CD8-positive, alpha-beta memory T cell (primary cell): ENCODE measurements around the gene ARRDC5. TPM values are rescaled to one million over a fixed set of nuclear protein-coding genes. Genes with fewer than 3 reads are reported as not detected.
"Not testable (repeated sequence)": the region's sequence is repeated elsewhere in the genome, so short reads cannot be mapped to it uniquely, and the experiment has no call there.

Source experiments
- CTCF ChIA-PET: fragments of 350-600 bp; sonication (Branson Sonifier 250); formaldehyde crosslinking; loops from one replicate; lab custom pipeline; 2021; ENCODE audit warnings: antibody characterized with exemption; lab: Charles Lee
- POLR2A ChIA-PET: fragments of 350-600 bp; sonication (Branson Sonifier 250); formaldehyde crosslinking; loops from one replicate; lab custom pipeline; 2021; ENCODE audit warnings: antibody characterized with exemption; lab: Charles Lee
- DNase-seq, 5 donors: peaks; one replicate each; pipeline versions ENCODE4 v3.0.0 to v3.0.0-alpha.2; 2020 to 2022; ENCODE audit warnings: mixed read lengths in 1 of 5
- H3K27ac ChIP-seq: one replicate; pipeline ENCODE4 v1.7.0; 2013; ENCODE audit warnings: low read depth, mild to moderate bottlenecking, low read length, moderate library complexity
- H3K27me3 ChIP-seq: 2 replicates; pipeline ENCODE4 v1.7.0; 2013; ENCODE audit warnings: low read length, mild to moderate bottlenecking; ENCODE audit not compliant: insufficient read depth, poor library complexity, severe bottlenecking
- H3K36me3 ChIP-seq: 2 replicates; pipeline ENCODE4 v1.7.0; 2013; ENCODE audit warnings: mild to moderate bottlenecking, low read length, moderate library complexity; ENCODE audit not compliant: insufficient read depth
- H3K4me1 ChIP-seq: 2 replicates; pipeline ENCODE4 v1.7.0; 2013; ENCODE audit warnings: mild to moderate bottlenecking, low read length, moderate library complexity; ENCODE audit not compliant: insufficient read depth
- H3K4me3 ChIP-seq: 2 replicates; pipeline ENCODE4 v1.7.0; 2013; ENCODE audit warnings: mild to moderate bottlenecking, low read length
- H3K9me3 ChIP-seq: 2 replicates; pipeline ENCODE4 v1.7.0; 2013; ENCODE audit warnings: mild to moderate bottlenecking, low read length
- H3K27ac Mint-ChIP-seq, 8 donors: one replicate each; pipeline ENCODE4 v1.8.0; 2020 to 2021; ENCODE audit warnings: mixed read lengths in 8 of 8, mild to moderate bottlenecking in 6 of 8, inconsistent platforms in 3 of 8, moderate library complexity in 3 of 8
- H3K27me3 Mint-ChIP-seq, 2 donors: one replicate each; pipeline ENCODE4 v1.8.0; 2020 to 2021; ENCODE audit warnings: mixed read lengths in 2 of 2, mild to moderate bottlenecking in 1 of 2, moderate library complexity in 1 of 2
- H3K36me3 Mint-ChIP-seq, 3 donors: one replicate each; pipeline ENCODE4 v1.8.0; 2020 to 2021; ENCODE audit warnings: mixed read lengths in 3 of 3, inconsistent platforms in 1 of 3, mild to moderate bottlenecking in 1 of 3
- H3K4me1 Mint-ChIP-seq, 3 donors: one replicate each; pipeline ENCODE4 v1.8.0; 2020 to 2021; ENCODE audit warnings: mixed read lengths in 3 of 3, inconsistent platforms in 1 of 3, mild to moderate bottlenecking in 1 of 3
- H3K4me3 Mint-ChIP-seq, 7 donors: one replicate each; pipeline ENCODE4 v1.8.0; 2020 to 2021; ENCODE audit warnings: mixed read lengths in 7 of 7, mild to moderate bottlenecking in 6 of 7, moderate library complexity in 4 of 7, inconsistent platforms in 2 of 7
- H3K9me3 Mint-ChIP-seq, 5 donors: one replicate each; pipeline ENCODE4 v1.8.0; 2020 to 2022; ENCODE audit warnings: mixed read lengths in 5 of 5, mild to moderate bottlenecking in 3 of 5, moderate library complexity in 2 of 5, inconsistent platforms in 1 of 5
- polyA plus RNA-seq: library from polyadenylated mRNA; unstranded; fragments of 300-500 nt; fragmentation: Illumina TruSeq; gene quantifications from one replicate; pipeline ENCODE4 v1.2.3, GENCODE V29; 2021
- total RNA-seq, 2 experiments: library from RNA; stranded (reverse); gene quantifications; one replicate each; pipeline ENCODE4 v1.2.3, GENCODE V29; 2021

ARRDC5 gene
- total RNA-seq (1 to 10 TPM; 1.8 to 2.2 TPM), polyA plus RNA-seq (5.5 TPM)

GRCh38 chr19:4902796-4903195, at the start of gene ARRDC5:
Gene ARRDC5 (minus strand): TSS chr19:4902896. CDS start chr19:4902825, 71 bp downstream.
- no peaks in the 10 kb centered on the region for H3K9me3 ChIP-seq
- H3K36me3 ChIP-seq: no peaks in the 10 kb centered on the region
- H3K27me3 Mint-ChIP-seq: no peaks in the 10 kb centered on the region
- peaks cover under 1% of the 10 kb centered on the region for H3K4me1 ChIP-seq
- no peak within 1 kb of the TSS for H3K27ac ChIP-seq
- H3K27me3 ChIP-seq: no peaks in the 10 kb centered on the region
- peak within 1 kb of the TSS in 4 of 8 donors; percentile 23 to 61 (median 51) for H3K27ac Mint-ChIP-seq
- peaks cover 9 to 35% (median 9%) of the 10 kb centered on the region in 3 donors for H3K4me1 Mint-ChIP-seq
- CTCF ChIA-PET: interaction anchor here (1.2 kb wide), 1 partner anchor 9 kb away, joined by 3 read pairs; no protein-coding TSS in a partner anchor
- no peak within 1 kb of the TSS for H3K4me3 Mint-ChIP-seq
- H3K9me3 Mint-ChIP-seq: no peaks in the 10 kb centered on the region
- DNase-seq: no peak
- no peak within 1 kb of the TSS for H3K4me3 ChIP-seq
- H3K36me3 Mint-ChIP-seq: peaks cover 0 to 30% (median 4%) of the 10 kb centered on the region in 3 donors
- POLR2A ChIA-PET: interaction anchor here (0.6 kb wide), 1 partner anchor 182 kb away, joined by 4 read pairs; no protein-coding TSS in a partner anchor

GRCh38 chr19:4951656-4952055, 49.0 kb upstream of the ARRDC5 start:
- CTCF ChIA-PET: interaction anchor here (1.1 kb wide), 1 partner anchor 14 kb away, joined by 3 read pairs; no protein-coding TSS in a partner anchor
- Histone ChIP-seq H3K9me3 (no peaks in the 10 kb centered on the region), H3K36me3 (no peaks in the 10 kb centered on the region), H3K4me1 (no peaks in the 10 kb centered on the region), H3K4me3 (no peak overlapping the region), H3K27me3 (no peaks in the 10 kb centered on the region), H3K27ac (no peak overlapping the region)
- H3K9me3 Mint-ChIP-seq: no peaks in the 10 kb centered on the region
- H3K27me3 Mint-ChIP-seq: no peaks in the 10 kb centered on the region
- H3K36me3 Mint-ChIP-seq: no peaks in the 10 kb centered on the region
- DNase-seq: no peak
- no peak overlapping the region for H3K4me3 Mint-ChIP-seq
- POLR2A ChIA-PET: interaction anchor here (0.6 kb wide), 1 partner anchor 35 kb away, joined by 3 read pairs; no protein-coding TSS in a partner anchor
- no peaks in the 10 kb centered on the region for H3K4me1 Mint-ChIP-seq
- peak overlapping the region in 1 of 8 donors; percentile 50 for H3K27ac Mint-ChIP-seq

DNA sequence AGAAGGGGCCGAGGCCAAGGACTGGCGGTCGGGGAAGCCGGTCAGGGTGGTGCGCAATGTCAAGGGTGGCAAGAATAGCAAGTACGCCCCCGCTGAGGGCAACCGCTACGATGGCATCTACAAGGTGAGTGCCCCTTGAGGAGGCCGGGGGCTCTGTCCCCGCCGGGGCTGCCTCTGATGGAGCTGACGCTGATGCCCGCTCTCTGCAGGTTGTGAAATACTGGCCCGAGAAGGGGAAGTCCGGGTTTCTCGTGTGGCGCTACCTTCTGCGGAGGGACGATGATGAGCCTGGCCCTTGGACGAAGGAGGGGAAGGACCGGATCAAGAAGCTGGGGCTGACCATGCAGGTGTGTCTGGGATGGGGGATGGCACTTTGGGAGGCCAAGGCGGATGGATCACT, 48.0 kb upstream of the ARRDC5 start:
- H3K27me3 ChIP-seq, POLR2A ChIA-PET, H3K4me3 ChIP-seq, H3K9me3 ChIP-seq, H3K27me3 Mint-ChIP-seq, H3K36me3 ChIP-seq, H3K9me3 Mint-ChIP-seq, H3K27ac Mint-ChIP-seq, H3K4me3 Mint-ChIP-seq, H3K36me3 Mint-ChIP-seq, DNase-seq, H3K27ac ChIP-seq, H3K4me1 Mint-ChIP-seq, H3K4me1 ChIP-seq: not testable (repeated sequence)
- CTCF ChIA-PET: interaction anchor here (1.1 kb wide), 1 partner anchor 13 kb away, joined by 3 read pairs; no protein-coding TSS in a partner anchor

DNA sequence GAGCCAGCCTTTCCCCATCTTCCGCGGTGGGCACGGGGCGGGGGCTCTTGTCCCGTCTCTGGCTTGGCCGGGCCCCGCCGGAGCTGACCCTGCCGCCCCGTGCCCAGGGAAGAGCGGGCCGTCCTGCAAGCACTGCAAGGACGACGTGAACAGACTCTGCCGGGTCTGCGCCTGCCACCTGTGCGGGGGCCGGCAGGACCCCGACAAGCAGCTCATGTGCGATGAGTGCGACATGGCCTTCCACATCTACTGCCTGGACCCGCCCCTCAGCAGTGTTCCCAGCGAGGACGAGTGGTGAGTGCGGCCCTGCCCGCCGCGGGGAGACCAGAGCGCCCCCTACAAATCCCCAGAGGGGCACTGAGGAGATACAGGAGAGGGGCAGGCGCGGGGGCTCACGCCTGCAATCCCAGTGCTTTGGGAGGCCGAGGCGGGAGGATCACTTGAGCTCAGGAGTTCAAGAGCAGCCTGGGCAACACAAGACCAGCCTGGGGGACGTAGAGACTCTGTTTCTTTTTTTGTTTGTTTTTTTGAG, 39.0 kb upstream of the ARRDC5 start:
- H3K4me1 ChIP-seq, H3K36me3 Mint-ChIP-seq, H3K4me3 ChIP-seq, H3K27ac ChIP-seq, H3K36me3 ChIP-seq, H3K4me3 Mint-ChIP-seq, H3K9me3 Mint-ChIP-seq, POLR2A ChIA-PET, H3K4me1 Mint-ChIP-seq, CTCF ChIA-PET, H3K27ac Mint-ChIP-seq, H3K27me3 ChIP-seq, DNase-seq, H3K9me3 ChIP-seq, H3K27me3 Mint-ChIP-seq: not testable (repeated sequence)

- H3K27me3 ChIP-seq: no peaks in the 10 kb centered on the region
- no peak overlapping the region for H3K4me3 Mint-ChIP-seq
- no peaks in the 10 kb centered on the region for H3K9me3 ChIP-seq
- no peaks in the 10 kb centered on the region for H3K36me3 ChIP-seq
- H3K4me1 ChIP-seq: no peaks in the 10 kb centered on the region
- CTCF ChIA-PET: interaction anchor here (1.3 kb wide), 1 partner anchor 28 kb away, joined by 3 read pairs; no protein-coding TSS in a partner anchor
- no peak overlapping the region for H3K27ac ChIP-seq
- no peak overlapping the region for H3K4me3 ChIP-seq
- H3K27ac Mint-ChIP-seq: no peak overlapping the region
- H3K4me1 Mint-ChIP-seq: no peaks in the 10 kb centered on the region
- POLR2A ChIA-PET: no interaction called here
- H3K27me3 Mint-ChIP-seq: no peaks in the 10 kb centered on the region
- no peaks in the 10 kb centered on the region for H3K9me3 Mint-ChIP-seq
- DNase-seq: no peak
- H3K36me3 Mint-ChIP-seq: no peaks in the 10 kb centered on the region
These were observed 36.8 kb upstream of the ARRDC5 start for GRCh38 chr19:4939466-4939865.

DNA sequence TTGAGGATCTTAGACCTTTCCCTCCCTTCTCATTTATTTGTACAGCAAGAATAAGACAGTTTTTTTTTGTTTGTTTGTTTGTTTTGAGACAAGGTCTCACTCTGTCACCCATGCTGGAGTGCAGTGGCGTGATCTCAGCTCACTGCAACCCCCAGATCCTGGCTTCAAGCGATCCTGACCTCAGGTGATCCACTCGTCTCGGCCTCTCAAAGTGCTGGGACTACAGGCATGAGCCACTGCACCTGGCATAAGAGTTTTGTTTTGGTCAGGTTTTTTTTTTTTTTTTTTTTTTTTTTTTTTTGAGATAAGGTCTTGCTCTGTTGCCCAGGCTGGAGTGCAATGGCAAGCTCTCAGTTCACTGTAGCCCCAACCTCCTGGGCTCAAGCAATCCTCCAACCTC, 35.8 kb upstream of the ARRDC5 start:
- POLR2A ChIA-PET, H3K36me3 Mint-ChIP-seq, H3K4me3 ChIP-seq, H3K4me1 Mint-ChIP-seq, H3K9me3 Mint-ChIP-seq, H3K36me3 ChIP-seq, H3K27me3 Mint-ChIP-seq, H3K4me1 ChIP-seq, H3K4me3 Mint-ChIP-seq, H3K27ac ChIP-seq, H3K27me3 ChIP-seq, H3K9me3 ChIP-seq, DNase-seq: not testable (repeated sequence)
- CTCF ChIA-PET: interaction anchor here (1.1 kb wide), 1 partner anchor 13 kb away, joined by 3 read pairs; no protein-coding TSS in a partner anchor
- H3K27ac Mint-ChIP-seq: peak overlapping the region in 1 of 8 donors; percentile 77

- H3K27me3 Mint-ChIP-seq: no peaks in the 10 kb centered on the region
- H3K4me1 ChIP-seq: no peaks in the 10 kb centered on the region
- no peak for DNase-seq
- H3K36me3 Mint-ChIP-seq: no peaks in the 10 kb centered on the region
- no peaks in the 10 kb centered on the region for H3K36me3 ChIP-seq
- H3K9me3 ChIP-seq: no peaks in the 10 kb centered on the region
- no peaks in the 10 kb centered on the region for H3K4me1 Mint-ChIP-seq
- no peak overlapping the region for H3K27ac ChIP-seq
- no peaks in the 10 kb centered on the region for H3K9me3 Mint-ChIP-seq
- no peak overlapping the region for H3K27ac Mint-ChIP-seq
- H3K4me3 Mint-ChIP-seq: no peak overlapping the region
- no peaks in the 10 kb centered on the region for H3K27me3 ChIP-seq
- ChIA-PET CTCF (interaction anchor here (0.7 kb wide), 1 partner anchor 21 kb away, joined by 3 read pairs; no protein-coding TSS in a partner anchor), POLR2A (no interaction called here)
- no peak overlapping the region for H3K4me3 ChIP-seq
These were observed 34.4 kb upstream of the ARRDC5 start for GRCh38 chr19:4937060-4937459.

DNA sequence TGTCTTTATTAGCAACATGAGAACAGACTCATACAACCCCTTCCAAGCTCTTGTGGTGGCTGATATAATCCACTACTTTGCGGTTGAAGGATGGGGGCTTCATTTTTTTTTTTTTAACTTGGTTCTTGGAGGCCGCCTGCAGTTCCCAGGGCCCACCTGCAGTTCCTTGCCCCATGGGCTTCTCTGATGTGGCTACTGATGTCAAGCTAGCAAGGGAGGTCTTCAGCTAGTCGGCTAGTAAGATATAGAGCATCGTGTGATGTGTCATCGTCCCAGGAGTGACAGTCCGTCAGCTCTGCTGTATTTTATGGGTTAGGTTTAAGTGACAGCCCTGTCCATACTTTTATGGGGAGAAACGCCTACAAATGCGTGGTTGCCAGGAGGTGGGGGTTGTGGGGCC, 32.7 kb upstream of the ARRDC5 start:
- ChIA-PET POLR2A (no interaction called here), CTCF (no interaction called here)
- H3K4me1 Mint-ChIP-seq: no peaks in the 10 kb centered on the region
- H3K27ac ChIP-seq: no peak overlapping the region
- no peak overlapping the region for H3K4me3 ChIP-seq
- H3K27me3 Mint-ChIP-seq: no peaks in the 10 kb centered on the region
- H3K27ac Mint-ChIP-seq: no peak overlapping the region
- no peaks in the 10 kb centered on the region for H3K9me3 Mint-ChIP-seq
- no peaks in the 10 kb centered on the region for H3K36me3 ChIP-seq
- H3K36me3 Mint-ChIP-seq: no peaks in the 10 kb centered on the region
- DNase-seq: no peak
- H3K4me1 ChIP-seq: no peaks in the 10 kb centered on the region
- no peaks in the 10 kb centered on the region for H3K9me3 ChIP-seq
- H3K4me3 Mint-ChIP-seq: no peak overlapping the region
- no peaks in the 10 kb centered on the region for H3K27me3 ChIP-seq
